Measurements from ENCODE around the gene PDCD4.
"Not testable (repeated sequence)": the region's sequence is repeated elsewhere in the genome, so short reads cannot be mapped to it uniquely, and the experiment has no call there.

The PDCD4 gene

GRCh38 chr10:110883924-110884323, 12.2 kb downstream of the PDCD4 start:
- DNase-seq (ENCODE audit: low spot score) = no peak

DNA sequence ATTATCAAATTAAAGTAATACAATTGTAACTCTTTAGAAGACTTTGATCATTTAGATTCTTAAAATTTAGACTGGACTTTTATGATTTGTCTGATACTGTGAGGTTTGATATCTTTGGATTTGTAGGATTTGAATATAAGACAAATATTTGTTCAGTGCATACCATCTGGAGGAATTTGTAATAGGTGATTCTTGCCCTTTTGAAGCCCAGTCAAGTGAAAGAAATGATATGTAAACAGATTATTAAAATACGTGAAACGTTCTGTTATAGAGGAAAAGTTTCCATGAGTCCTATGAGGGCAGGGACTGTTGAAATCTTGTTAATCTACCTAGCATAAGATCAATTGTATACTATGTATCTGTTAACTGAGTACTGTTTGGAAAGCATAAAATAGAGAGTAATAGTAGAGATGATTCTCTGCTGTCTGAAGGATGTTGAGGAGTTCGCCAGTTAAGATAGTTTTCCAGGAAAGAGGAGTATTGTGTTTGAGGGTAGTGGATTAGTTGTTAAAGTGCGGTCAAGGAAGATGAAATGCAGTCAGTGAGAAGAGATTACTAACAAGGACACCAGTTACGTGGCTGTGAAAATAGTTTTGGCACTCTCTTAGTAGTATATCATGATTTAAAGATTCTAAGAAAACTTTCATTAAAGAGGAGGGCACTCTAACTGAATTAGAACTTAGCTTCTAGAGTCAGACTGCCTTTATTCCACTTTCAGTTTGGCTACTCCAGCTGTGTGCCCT, 14.4 kb downstream of the PDCD4 start:
- no peak for DNase-seq (ENCODE audit: low spot score)

DNA sequence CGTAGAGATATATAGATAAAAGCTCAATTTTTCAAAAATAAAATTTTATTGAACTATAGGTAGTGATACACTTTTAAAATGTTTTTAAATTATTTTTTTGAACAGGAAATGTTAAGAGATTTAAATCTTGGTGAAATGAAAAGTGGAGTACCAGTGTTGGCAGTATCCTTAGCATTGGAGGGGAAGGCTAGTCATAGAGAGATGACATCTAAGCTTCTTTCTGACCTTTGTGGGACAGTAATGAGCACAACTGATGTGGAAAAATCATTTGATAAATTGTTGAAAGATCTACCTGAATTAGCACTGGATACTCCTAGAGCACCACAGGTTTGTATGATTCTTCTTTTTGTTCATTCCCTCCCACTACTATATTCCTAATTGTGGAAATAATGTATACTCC, 15.8 kb downstream of the PDCD4 start:
- DNase-seq (ENCODE audit: low spot score) = no peak

- DNase-seq (ENCODE audit: low spot score) = no peak
These were observed 21.0 kb downstream of the PDCD4 start for GRCh38 chr10:110892602-110893288.

DNA sequence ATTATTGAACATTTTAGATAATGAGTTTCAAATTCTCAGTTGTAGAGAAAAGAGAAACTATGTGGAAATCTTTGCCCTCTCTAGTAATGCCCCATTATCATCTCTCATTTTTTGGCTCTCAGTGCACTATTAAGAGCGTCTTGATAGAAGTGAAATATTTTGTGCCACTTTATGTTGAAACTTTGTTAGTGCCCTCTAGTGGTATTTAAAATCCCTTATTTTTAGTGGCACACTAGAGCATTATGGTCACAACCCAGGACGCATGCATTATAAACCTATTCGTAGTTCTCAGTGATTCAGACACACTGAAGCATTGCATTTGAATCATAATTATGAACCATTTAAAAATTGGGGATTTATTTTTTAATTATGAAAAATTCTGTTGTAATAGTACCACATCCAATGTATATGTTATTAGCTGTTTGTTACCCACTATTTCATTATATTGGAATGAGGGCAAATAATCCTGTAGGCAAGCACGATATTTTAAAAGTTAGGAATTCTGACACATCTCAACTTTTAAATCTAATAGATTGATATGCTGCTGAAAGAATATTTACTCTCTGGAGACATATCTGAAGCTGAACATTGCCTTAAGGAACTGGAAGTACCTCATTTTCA, 21.9 kb downstream of the PDCD4 start:
- DNase-seq (ENCODE audit: low spot score) = peak; percentile 55

DNA sequence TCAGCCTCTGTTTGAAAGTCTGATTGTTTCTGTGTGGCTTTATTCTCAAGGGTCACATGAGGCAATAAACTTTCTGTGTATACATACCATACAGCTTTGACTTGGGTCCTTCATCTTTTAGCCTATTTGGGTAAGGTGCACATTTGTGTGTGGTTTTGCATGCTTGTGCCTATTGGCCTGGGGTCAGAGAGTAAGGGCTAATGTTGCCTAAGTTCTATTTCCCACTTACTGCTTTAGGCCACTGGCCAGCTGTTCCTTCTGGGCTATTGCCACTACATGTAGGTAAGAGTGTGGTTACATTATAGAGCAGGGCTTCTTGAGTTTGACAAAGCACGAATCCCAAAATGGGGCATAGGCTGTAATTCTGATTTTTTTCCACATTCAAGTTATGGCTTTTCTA, 25.5 kb downstream of the PDCD4 start:
- no peak for DNase-seq (ENCODE audit: low spot score)

DNA sequence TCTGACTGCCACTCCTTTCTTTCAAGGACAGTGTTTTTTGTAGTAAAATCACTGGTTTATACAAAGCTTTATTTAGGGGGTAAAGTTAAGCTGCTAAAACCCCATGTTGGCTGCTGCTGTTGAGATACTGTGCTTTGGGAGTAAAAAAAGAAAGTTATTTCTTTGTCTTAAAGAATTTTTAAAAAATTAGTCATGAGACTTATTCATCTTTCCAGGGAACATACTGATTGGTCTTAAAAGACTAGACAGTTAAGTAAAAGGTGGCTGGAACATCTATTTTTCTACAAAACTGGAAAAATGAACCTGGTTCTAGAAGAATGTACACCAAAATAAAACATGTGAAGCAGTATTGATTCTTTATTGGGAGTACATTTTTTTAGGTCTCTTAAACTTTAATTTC, 26.7 kb downstream of the PDCD4 start:
- DNase-seq (ENCODE audit: low spot score) = no peak

- no peak for DNase-seq (ENCODE audit: low spot score)
These were observed 29.3 kb downstream of the PDCD4 start for GRCh38 chr10:110900983-110901382.

GRCh38 chr10:110901954-110902819, 30.5 kb downstream of the PDCD4 start:
- peak; percentile 52 for DNase-seq (ENCODE audit: low spot score)

DNA sequence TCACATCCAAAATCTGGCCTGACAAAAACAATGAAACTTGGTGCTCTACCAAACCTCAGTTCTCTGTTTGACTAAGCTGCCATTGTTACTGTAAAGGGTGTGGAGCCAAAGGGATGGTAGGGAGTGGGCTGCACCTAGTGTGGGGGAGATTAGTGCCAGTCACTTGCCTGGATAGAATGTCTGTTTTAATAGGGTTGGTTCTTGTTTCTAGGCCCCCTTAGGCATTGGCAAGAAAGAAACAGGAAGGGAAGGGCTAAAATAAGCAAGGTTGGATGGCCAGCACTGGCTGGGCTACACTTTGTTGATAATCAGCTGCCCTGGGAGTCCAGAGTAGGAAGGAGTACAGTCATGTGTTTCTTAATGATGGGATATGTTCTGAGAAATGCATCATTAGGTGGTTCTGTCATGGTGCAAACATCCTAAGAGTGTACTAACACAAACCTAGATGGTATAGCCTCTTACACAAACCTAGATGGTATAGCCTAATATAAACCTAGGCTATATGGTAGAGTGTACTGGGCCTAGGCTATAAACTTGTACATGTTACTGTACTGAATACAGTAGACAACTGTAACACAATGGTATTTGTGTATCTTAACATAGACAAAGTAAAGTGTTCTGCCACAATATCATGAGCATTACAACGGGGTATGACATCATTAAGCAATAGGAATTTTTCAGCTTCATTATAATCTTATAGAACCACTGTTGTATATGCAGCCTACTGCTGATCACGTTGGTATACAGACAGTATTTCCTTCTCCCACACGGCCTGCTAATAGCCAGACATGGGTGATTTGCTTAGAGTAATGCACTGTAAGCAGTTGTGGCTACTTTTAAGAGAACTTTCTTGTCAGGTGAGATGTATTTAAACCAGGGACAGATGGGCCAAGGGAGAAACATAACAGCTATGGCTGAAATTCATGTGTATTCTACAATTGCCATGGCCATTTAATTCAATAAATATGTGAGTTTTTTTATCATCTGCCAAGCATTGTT, 31.9 kb downstream of the PDCD4 start:
- DNase-seq (ENCODE audit: low spot score) = no peak

DNA sequence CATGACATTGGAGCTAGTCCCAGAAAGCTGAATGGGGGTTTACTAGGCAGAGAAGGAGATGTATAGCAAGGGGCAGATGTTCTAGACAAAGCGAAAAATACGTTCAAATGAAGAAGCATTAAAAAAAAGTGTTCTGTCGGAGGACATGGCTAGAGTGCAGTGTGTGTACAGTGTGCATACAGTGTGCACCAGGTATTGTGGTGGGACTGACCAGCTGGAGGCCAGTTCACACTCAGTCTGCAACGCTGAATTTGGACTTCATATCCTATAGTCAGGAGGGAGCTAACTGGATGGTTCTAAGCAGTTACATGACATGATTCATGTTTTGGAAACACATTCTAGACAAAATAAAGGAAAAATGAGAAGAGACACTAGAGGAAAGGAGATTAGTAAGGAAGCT, 38.4 kb downstream of the PDCD4 start:
- DNase-seq (ENCODE audit: low spot score) = no peak

- no peak for DNase-seq (ENCODE audit: low spot score)
These were observed 40.6 kb downstream of the PDCD4 start for GRCh38 chr10:110912374-110912773.

- DNase-seq (ENCODE audit: low spot score) = peak; percentile 5
These were observed 42.7 kb downstream of the PDCD4 start for GRCh38 chr10:110914431-110914830.

GRCh38 chr10:110915035-110915434, 43.3 kb downstream of the PDCD4 start:
- peak; percentile 68 for DNase-seq (ENCODE audit: low spot score)

GRCh38 chr10:110915600-110915999, 43.9 kb downstream of the PDCD4 start:
- not testable (repeated sequence) for DNase-seq (ENCODE audit: low spot score)

GRCh38 chr10:110916554-110917346, 45.0 kb downstream of the PDCD4 start:
- peak; percentile 55 for DNase-seq (ENCODE audit: low spot score)

- peak; percentile 97 for DNase-seq (ENCODE audit: low spot score)
These were observed 46.5 kb downstream of the PDCD4 start for GRCh38 chr10:110918269-110918642.

- peak; percentile 100 for DNase-seq (ENCODE audit: low spot score)
These were observed 47.1 kb downstream of the PDCD4 start, which contains the start of gene BBIP1 for GRCh38 chr10:110918643-110919348. BBIP1 (minus strand) TSS chr10:110919180; CDS start chr10:110918157, 1,023 bp downstream.

DNA sequence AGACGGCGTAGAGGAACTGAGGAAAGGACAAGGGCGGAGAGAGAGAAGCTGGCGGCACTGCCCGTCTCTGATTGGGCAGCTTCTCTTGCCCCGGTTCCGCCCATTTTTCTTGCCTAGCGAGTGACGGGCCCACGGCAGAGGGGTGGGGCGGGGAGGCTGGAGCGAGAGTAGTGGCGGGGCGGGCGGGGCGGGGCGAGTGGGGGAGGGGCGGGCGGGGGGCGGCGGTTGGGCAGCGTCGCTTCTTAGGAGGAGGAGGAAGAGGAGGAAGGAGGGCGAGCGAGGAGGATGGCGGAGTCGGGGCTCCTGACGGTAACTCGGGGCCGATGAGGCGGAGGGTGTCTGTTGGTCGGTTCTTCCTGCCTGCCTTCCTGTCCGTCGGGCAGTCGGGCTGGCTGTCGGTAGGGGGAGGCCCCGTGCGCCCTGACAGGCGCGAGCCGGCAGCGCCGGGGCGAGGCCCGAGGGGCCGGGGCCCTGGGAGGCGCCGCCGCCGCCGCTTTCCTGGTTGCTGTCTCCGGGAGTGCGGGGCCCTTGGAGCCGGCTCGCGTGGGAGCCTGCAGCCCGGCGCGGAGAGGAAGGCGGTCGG, 47.7 kb downstream of the PDCD4 start, which contains the start of gene SHOC2:
Gene SHOC2 (plus strand): TSS at position 256 of the 583 bp plus-strand sequence. CDS start 44,755 bp downstream, outside the sequence.
- no peak for DNase-seq (ENCODE audit: low spot score)
